Liver (tissue), 9 donors: ENCODE results near the gene BLTP2. TPM values are rescaled to one million over a fixed set of nuclear protein-coding genes. Genes with fewer than 3 reads are reported as not detected.
"Not testable (repeated sequence)": the region's sequence is repeated elsewhere in the genome, so short reads cannot be mapped to it uniquely, and the experiment has no call there.

Experiments used
- DNase-seq: peaks from one replicate; pipeline ENCODE4 v3.0.0-alpha.2; 2017; ENCODE audit warnings: low spot score
- H3K27ac ChIP-seq, 2 donors: one replicate each; pipeline ENCODE4 v1.7.0; 2013; ENCODE audit warnings: inconsistent platforms in 2 of 2, low read length in 2 of 2, control low read depth in 1 of 2, low read depth in 1 of 2, mild to moderate bottlenecking in 1 of 2
- H3K27me3 ChIP-seq, 4 donors: one replicate each; pipeline versions ENCODE4 v1.6.1 to v1.7.0; 2013; ENCODE audit warnings: low read length in 3 of 4, inconsistent platforms in 1 of 4, mild to moderate bottlenecking in 1 of 4, moderate library complexity in 1 of 4; ENCODE audit not compliant: control insufficient read depth in 4 of 4, insufficient read depth in 4 of 4
- H3K36me3 ChIP-seq, 4 donors: one replicate each; pipeline versions ENCODE4 v1.6.1 to v1.7.0; 2013; ENCODE audit warnings: low read length in 3 of 4, mild to moderate bottlenecking in 3 of 4, low read depth in 1 of 4, moderate library complexity in 1 of 4; ENCODE audit not compliant: control insufficient read depth in 4 of 4, insufficient read depth in 3 of 4
- H3K4me1 ChIP-seq, 4 donors: one replicate each; pipeline versions ENCODE4 v1.6.1 to v1.7.0; 2013; ENCODE audit warnings: low read length in 3 of 4, mild to moderate bottlenecking in 3 of 4, moderate library complexity in 1 of 4; ENCODE audit not compliant: control insufficient read depth in 4 of 4, insufficient read depth in 4 of 4
- H3K4me3 ChIP-seq, 3 donors: one replicate each; pipeline versions ENCODE4 v1.6.1 to v1.7.0; 2013; ENCODE audit warnings: low read length in 3 of 3, control low read depth in 1 of 3, low read depth in 1 of 3, mild to moderate bottlenecking in 1 of 3
- H3K9ac ChIP-seq, 2 donors: one replicate each; pipeline ENCODE4 v1.7.0; 2013; ENCODE audit warnings: low read length in 2 of 2, mild to moderate bottlenecking in 2 of 2, moderate library complexity in 2 of 2, control low read depth in 1 of 2, low read depth in 1 of 2
- H3K9me3 ChIP-seq, 4 donors: one replicate each; pipeline versions ENCODE4 v1.6.1 to v1.7.0; 2013; ENCODE audit warnings: low read length in 3 of 4; ENCODE audit not compliant: control insufficient read depth in 4 of 4
- EGR1 ChIP-seq, 2 donors: IDR thresholded peaks; 2 replicates each; pipeline ENCODE4 v1.6.1; 2016 to 2018; ENCODE audit warnings: antibody characterized with exemption in 2 of 2, low read depth in 2 of 2
- FOXA1 ChIP-seq: IDR thresholded peaks from 2 replicates; pipeline ENCODE4 v1.6.1; 2016; ENCODE audit warnings: antibody characterized with exemption
- FOXA2 ChIP-seq: IDR thresholded peaks from 2 replicates; pipeline ENCODE4 v1.6.1; 2016; ENCODE audit warnings: antibody characterized with exemption
- GABPA ChIP-seq, 2 donors: IDR thresholded peaks in 1 of 2; conservative IDR thresholded peaks in 1 of 2; 2 replicates each; pipeline ENCODE4 v1.6.1; 2016; ENCODE audit warnings: antibody characterized with exemption in 2 of 2, mild to moderate bottlenecking in 1 of 2, moderate library complexity in 1 of 2
- HNF4A ChIP-seq, 2 donors: conservative IDR thresholded peaks; 2 replicates each; pipeline ENCODE4 v1.6.1; 2016; ENCODE audit warnings: antibody characterized with exemption in 2 of 2, mild to moderate bottlenecking in 2 of 2
- HNF4G ChIP-seq: IDR thresholded peaks from 2 replicates; pipeline ENCODE4 v1.6.1; 2016; ENCODE audit warnings: antibody characterized with exemption
- JUND ChIP-seq, 2 donors: IDR thresholded peaks; 2 replicates each; pipeline ENCODE4 v1.6.1; 2016; ENCODE audit warnings: antibody characterized with exemption in 2 of 2
- MAX ChIP-seq: IDR thresholded peaks from 2 replicates; pipeline ENCODE4 v1.6.1; 2016; ENCODE audit warnings: antibody characterized with exemption
- NR2F2 ChIP-seq: IDR thresholded peaks from 2 replicates; pipeline ENCODE4 v1.6.1; 2016; ENCODE audit warnings: antibody characterized with exemption
- RAD21 ChIP-seq, 2 donors: IDR thresholded peaks; 2 replicates each; pipeline ENCODE4 v1.6.1; 2016; ENCODE audit warnings: antibody characterized with exemption in 2 of 2, mild to moderate bottlenecking in 2 of 2
- REST ChIP-seq: IDR thresholded peaks from 2 replicates; pipeline ENCODE4 v1.6.1; 2016; ENCODE audit warnings: antibody characterized with exemption, mild to moderate bottlenecking
- RXRA ChIP-seq, 2 donors: IDR thresholded peaks; 2 replicates each; pipeline ENCODE4 v1.6.1; 2017 to 2018; ENCODE audit warnings: antibody characterized with exemption in 2 of 2, mild to moderate bottlenecking in 1 of 2
- SP1 ChIP-seq: IDR thresholded peaks from 2 replicates; pipeline ENCODE4 v1.6.1; 2018; ENCODE audit warnings: antibody characterized with exemption, mild to moderate bottlenecking
- TAF1 ChIP-seq: conservative IDR thresholded peaks from 2 replicates; pipeline ENCODE4 v1.6.1; 2016; ENCODE audit warnings: antibody characterized with exemption, mild to moderate bottlenecking
- YY1 ChIP-seq: IDR thresholded peaks from 2 replicates; pipeline ENCODE4 v1.6.1; 2016; ENCODE audit warnings: antibody characterized with exemption, mild to moderate bottlenecking
- ZBTB33 ChIP-seq: IDR thresholded peaks from 2 replicates; pipeline ENCODE4 v1.6.1; 2016; ENCODE audit warnings: antibody characterized with exemption
- WGBS: extraction: QIAGEN DNeasy Blood & Tissue Kit; methylation state at CpG from one replicate; pipeline ENCODE4 v1.1.7; 2013; 5-methylcytosine and 5-hydroxymethylcytosine counted together
- polyA plus RNA-seq, 2 donors: library from polyadenylated mRNA; stranded (reverse) in 1 of 2; unstranded in 1 of 2; fragments of 200-250 nt in 1 of 2; fragments of >200 nt in 1 of 2; fragmentation: Nextera tagmentation in 1 of 2; extraction: Ambion mirVana in 1 of 2; gene quantifications; one replicate each; pipeline versions ENCODE4 v1.2.1 to v1.2.3, GENCODE V29; 2013 to 2015
- total RNA-seq, 2 donors: library from RNA; depleted of rRNA; stranded (reverse); fragments of >200 nt; gene quantifications; one replicate each; pipeline ENCODE4 v1.2.3, GENCODE V29; 2014
- TF ChIP-seq, protein P1 (sequence below): fragments of 150-350 bp; IDR thresholded peaks from 2 replicates; pipeline ENCODE4 v1.5.1; 2017; ENCODE audit warnings: improper control_type of control experiment, low read depth, low read length; ENCODE audit not compliant: missing input control
- TF ChIP-seq, protein P2 (sequence below): IDR thresholded peaks from 2 replicates; pipeline ENCODE4 v1.6.1; 2016; ENCODE audit warnings: antibody characterized with exemption
- donor health status: healthy.
- donor health status: healthy.
- donor health status: healthy.
- donor health status: healthy.
- donor health status: healthy.

BLTP2 gene
- total and polyA plus RNA-seq, 4 donors, result 24.8 to 122 (median 34.9) TPM

- TF ChIP-seq GABPA (IDR thresholded peaks at IDR 0.05 in 1 of 2, conservative IDR thresholded peaks at IDR 0.05 in 1 of 2), result peak; percentile 87 to 97
- peak; percentile 21 to 33 for TF ChIP-seq EGR1 (IDR thresholded peaks at IDR 0.05; ENCODE audit: low read depth in 2 of 2)
- TF ChIP-seq FOXA1, result no peak
- TF ChIP-seq JUND (IDR thresholded peaks at IDR 0.05), result no peak
- TF ChIP-seq NR2F2, result no peak
- TF ChIP-seq RXRA (IDR thresholded peaks at IDR 0.05), result peak in 1 of 2 donors; percentile 10
- TF ChIP-seq YY1, result peak; percentile 92
- TF ChIP-seq ZBTB33, result peak; percentile 43
- no peak for TF ChIP-seq TAF1
- TF ChIP-seq, protein P1, sequence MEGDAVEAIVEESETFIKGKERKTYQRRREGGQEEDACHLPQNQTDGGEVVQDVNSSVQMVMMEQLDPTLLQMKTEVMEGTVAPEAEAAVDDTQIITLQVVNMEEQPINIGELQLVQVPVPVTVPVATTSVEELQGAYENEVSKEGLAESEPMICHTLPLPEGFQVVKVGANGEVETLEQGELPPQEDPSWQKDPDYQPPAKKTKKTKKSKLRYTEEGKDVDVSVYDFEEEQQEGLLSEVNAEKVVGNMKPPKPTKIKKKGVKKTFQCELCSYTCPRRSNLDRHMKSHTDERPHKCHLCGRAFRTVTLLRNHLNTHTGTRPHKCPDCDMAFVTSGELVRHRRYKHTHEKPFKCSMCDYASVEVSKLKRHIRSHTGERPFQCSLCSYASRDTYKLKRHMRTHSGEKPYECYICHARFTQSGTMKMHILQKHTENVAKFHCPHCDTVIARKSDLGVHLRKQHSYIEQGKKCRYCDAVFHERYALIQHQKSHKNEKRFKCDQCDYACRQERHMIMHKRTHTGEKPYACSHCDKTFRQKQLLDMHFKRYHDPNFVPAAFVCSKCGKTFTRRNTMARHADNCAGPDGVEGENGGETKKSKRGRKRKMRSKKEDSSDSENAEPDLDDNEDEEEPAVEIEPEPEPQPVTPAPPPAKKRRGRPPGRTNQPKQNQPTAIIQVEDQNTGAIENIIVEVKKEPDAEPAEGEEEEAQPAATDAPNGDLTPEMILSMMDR, result no peak
- TF ChIP-seq SP1, result peak; percentile 32
- peak in 1 of 2 donors; percentile 3 for TF ChIP-seq HNF4A (conservative IDR thresholded peaks at IDR 0.05)
- TF ChIP-seq, protein P2, sequence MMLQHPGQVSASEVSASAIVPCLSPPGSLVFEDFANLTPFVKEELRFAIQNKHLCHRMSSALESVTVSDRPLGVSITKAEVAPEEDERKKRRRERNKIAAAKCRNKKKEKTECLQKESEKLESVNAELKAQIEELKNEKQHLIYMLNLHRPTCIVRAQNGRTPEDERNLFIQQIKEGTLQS, result no peak
- TF ChIP-seq FOXA2, result no peak
- TF ChIP-seq MAX, result peak; percentile 51
- TF ChIP-seq HNF4G, result no peak
- no peak for TF ChIP-seq RAD21 (IDR thresholded peaks at IDR 0.05)
- no peak for TF ChIP-seq REST
- peaks cover 6 to 34% (median 23%) of the 10 kb centered on the region in 4 donors for H3K4me1 ChIP-seq
- WGBS, result under 1% methylated on average over 66 of the region's 66 CpGs
- peaks cover 3 to 12% (median 8%) of the 10 kb centered on the region in 4 donors for H3K36me3 ChIP-seq
- H3K4me3 ChIP-seq, result peak within 1 kb of the TSS; percentile 61 to 89 (median 72)
- H3K27ac ChIP-seq, result peak within 1 kb of the TSS; percentile 92 to 96
- H3K9ac ChIP-seq, result peak within 1 kb of the TSS; percentile 90 to 97
- DNase-seq, result peak; percentile 95
- no peaks in the 10 kb centered on the region for H3K27me3 ChIP-seq
- no peaks in the 10 kb centered on the region for H3K9me3 ChIP-seq
Observed at GRCh38 chr17:28661635-28662526, 16.9 kb upstream of the BLTP2 start, which contains the start of the genes SDF2 and SUPT6H. Gene SDF2, minus strand, starts transcription at chr17:28661906. Its CDS starts 30 bp downstream, at chr17:28661876. Gene SUPT6H, plus strand, starts transcription at chr17:28662205. Its CDS starts 11,197 bp downstream, at chr17:28673402.

GRCh38 chr17:28659497-28659881, 14.5 kb upstream of the BLTP2 start:
- not testable (repeated sequence) for H3K9ac ChIP-seq, DNase-seq, H3K27ac ChIP-seq, H3K27me3 ChIP-seq, H3K9me3 ChIP-seq, H3K4me3 ChIP-seq
- peaks cover 6 to 29% (median 21%) of the 10 kb centered on the region in 4 donors for H3K4me1 ChIP-seq
- WGBS, result 98% methylated on average over 23 of the region's 23 CpGs
- peaks cover 3 to 12% (median 8%) of the 10 kb centered on the region in 4 donors for H3K36me3 ChIP-seq

DNA sequence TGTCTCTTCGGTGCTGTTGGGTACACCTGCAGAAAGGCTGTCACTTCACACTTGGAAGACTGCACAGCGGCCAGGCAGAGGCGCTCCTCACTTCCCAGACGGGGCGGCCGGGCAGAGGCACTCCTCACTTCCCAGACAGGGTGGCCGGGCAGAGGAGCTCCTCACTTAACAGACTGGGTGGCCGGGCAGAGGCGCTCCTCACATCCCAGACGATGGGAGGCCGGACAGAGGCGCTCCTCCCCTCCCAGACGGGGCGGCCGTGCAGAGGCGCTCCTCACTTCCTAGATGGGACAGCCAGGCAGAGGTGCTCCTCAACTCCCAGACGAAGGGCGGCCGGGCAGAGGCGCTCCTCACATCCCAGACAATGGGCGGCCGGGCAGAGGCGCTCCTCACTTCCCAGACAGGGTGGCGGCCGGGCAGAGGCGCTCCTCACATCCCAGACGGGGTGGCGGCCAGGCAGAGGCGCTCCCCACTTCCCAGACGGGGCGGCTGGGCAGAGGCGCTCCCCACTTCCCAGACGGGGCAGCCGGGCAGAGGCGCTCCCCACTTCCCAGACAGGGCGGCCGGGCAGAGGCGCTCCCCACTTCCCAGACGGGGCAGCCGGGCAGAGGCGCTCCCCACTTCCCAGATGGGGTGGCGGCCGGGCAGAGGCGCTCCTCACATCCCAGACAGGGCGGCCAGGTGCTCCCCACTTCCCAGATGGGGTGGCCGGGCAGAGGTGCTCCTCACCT, 14.0 kb upstream of the BLTP2 start:
- not testable (repeated sequence) for H3K9ac ChIP-seq, H3K27ac ChIP-seq, H3K4me3 ChIP-seq, H3K9me3 ChIP-seq, H3K27me3 ChIP-seq, DNase-seq
- Histone ChIP-seq H3K4me1 (peaks cover 6 to 27% (median 20%) of the 10 kb centered on the region in 4 donors), H3K36me3 (peaks cover 3 to 12% (median 8%) of the 10 kb centered on the region in 4 donors)
- WGBS, result 97% methylated on average over 46 of the region's 46 CpGs
